CD14-positive monocyte (primary cell): ENCODE data around the gene HOXD10. TPM values are rescaled to one million over a fixed set of nuclear protein-coding genes. Genes with fewer than 3 reads are reported as not detected.
A peak's percentile ranks its signal among the peaks of the same experiment; 100 is the strongest.

Experiments used
- DNase-seq, 3 donors: peaks; one replicate each; pipeline ENCODE4 v3.0.0-alpha.2; 2011 to 2022
- H2AFZ ChIP-seq: 2 replicates; pipeline ENCODE4 v1.6.0; 2012; ENCODE audit warnings: mild to moderate bottlenecking, low read depth, low read length, inconsistent platforms; ENCODE audit not compliant: insufficient read depth, poor library complexity, severe bottlenecking
- H3K27ac ChIP-seq, 2 donors: 1 replicate in 1 of 2; 2 replicates in 1 of 2; pipeline ENCODE4 v1.5.1; 2012 to 2013; ENCODE audit warnings: low read length in 2 of 2, control low read depth in 1 of 2, inconsistent platforms in 1 of 2, low read depth in 1 of 2, mild to moderate bottlenecking in 1 of 2
- H3K27me3 ChIP-seq, 2 donors: one replicate each; pipeline versions ENCODE4 v1.6.0 to v1.6.1; 2011 to 2013; ENCODE audit warnings: low read length in 2 of 2; ENCODE audit not compliant: control insufficient read depth in 2 of 2, insufficient read depth in 2 of 2
- H3K36me3 ChIP-seq, 2 donors: replicated peaks in 1 of 2; 1 replicate in 1 of 2; 2 replicates in 1 of 2; pipeline versions ENCODE4 v1.5.1 to v1.6.1; 2012 to 2013; ENCODE audit warnings: low read length in 2 of 2, control low read depth in 1 of 2, inconsistent platforms in 1 of 2, mild to moderate bottlenecking in 1 of 2; ENCODE audit not compliant: insufficient read depth in 2 of 2, control insufficient read depth in 1 of 2
- H3K4me1 ChIP-seq, 2 donors: 1 replicate in 1 of 2; 2 replicates in 1 of 2; pipeline versions ENCODE4 v1.5.1 to v1.6.1; 2012 to 2013; ENCODE audit warnings: low read length in 2 of 2, control low read depth in 1 of 2, inconsistent platforms in 1 of 2, mild to moderate bottlenecking in 1 of 2, moderate library complexity in 1 of 2; ENCODE audit not compliant: insufficient read depth in 2 of 2, control insufficient read depth in 1 of 2
- H3K4me2 ChIP-seq: replicated peaks from 2 replicates; pipeline ENCODE3; 2012; ENCODE audit warnings: low read length, moderate library complexity, mild to moderate bottlenecking; ENCODE audit not compliant: poor library complexity, severe bottlenecking; ENCODE audit errors: extremely low read depth
- H3K4me3 ChIP-seq, 3 experiments: fragments of 200-600 bp in 1 of 3; sonication (generic) in 1 of 3; replicated peaks in 1 of 3; 1 replicate in 2 of 3; 2 replicates in 1 of 3; pipeline ENCODE4 v1.5.1; 2011 to 2013; ENCODE audit warnings: low read length in 3 of 3, mild to moderate bottlenecking in 3 of 3, control low read depth in 2 of 3, low read depth in 2 of 3, inconsistent platforms in 1 of 3, moderate library complexity in 1 of 3
- H3K79me2 ChIP-seq: 2 replicates; pipeline ENCODE4 v1.6.0; 2012; ENCODE audit warnings: mild to moderate bottlenecking, control low read depth, inconsistent platforms, low read length, moderate library complexity; ENCODE audit not compliant: insufficient read depth
- H3K9ac ChIP-seq: 2 replicates; pipeline ENCODE4 v1.6.0; 2017; ENCODE audit warnings: low read length, mild to moderate bottlenecking; ENCODE audit not compliant: insufficient read depth, poor library complexity, severe bottlenecking
- H3K9me3 ChIP-seq, 2 donors: replicated peaks in 1 of 2; 1 replicate in 1 of 2; 2 replicates in 1 of 2; pipeline versions ENCODE4 v1.5.1 to v1.6.1; 2012 to 2013; ENCODE audit warnings: low read length in 2 of 2, control low read depth in 1 of 2; ENCODE audit not compliant: control insufficient read depth in 1 of 2, insufficient read depth in 1 of 2
- H4K20me1 ChIP-seq: 2 replicates; pipeline ENCODE4 v1.6.0; 2012; ENCODE audit warnings: mild to moderate bottlenecking, low read length, control low read depth, moderate library complexity; ENCODE audit not compliant: insufficient read depth
- H3K27ac Mint-ChIP-seq, 7 donors: one replicate each; pipeline ENCODE4 v1.8.0; 2020; ENCODE audit warnings: mild to moderate bottlenecking in 7 of 7, mixed read lengths in 7 of 7, moderate library complexity in 6 of 7, inconsistent platforms in 2 of 7
- H3K27me3 Mint-ChIP-seq, 3 donors: one replicate each; pipeline ENCODE4 v1.8.0; 2021 to 2022; ENCODE audit warnings: low read depth in 3 of 3, mild to moderate bottlenecking in 3 of 3, mixed read lengths in 3 of 3, moderate library complexity in 3 of 3, inconsistent platforms in 1 of 3
- H3K36me3 Mint-ChIP-seq, 2 donors: one replicate each; pipeline ENCODE4 v1.8.0; 2020; ENCODE audit warnings: mixed read lengths in 2 of 2, inconsistent platforms in 1 of 2, mild to moderate bottlenecking in 1 of 2
- H3K4me1 Mint-ChIP-seq: one replicate; pipeline ENCODE4 v1.8.0; 2020; ENCODE audit warnings: mild to moderate bottlenecking, mixed read lengths
- H3K4me3 Mint-ChIP-seq, 2 donors: one replicate each; pipeline ENCODE4 v1.8.0; 2020; ENCODE audit warnings: mild to moderate bottlenecking in 2 of 2, mixed read lengths in 2 of 2, moderate library complexity in 1 of 2
- H3K9me3 Mint-ChIP-seq, 7 donors: one replicate each; pipeline ENCODE4 v1.8.0; 2020 to 2022; ENCODE audit warnings: mixed read lengths in 7 of 7, mild to moderate bottlenecking in 6 of 7, moderate library complexity in 6 of 7, inconsistent platforms in 2 of 7
- CTCF ChIP-seq: fragments of 200-600 bp; IDR thresholded peaks from one replicate; pipeline ENCODE4 v1.8.0; 2022; ENCODE audit warnings: antibody characterized with exemption, mild to moderate bottlenecking
- WGBS: methylation state at CpG from one replicate; pipeline ENCODE4 v1.1.5; 2013; ENCODE audit warnings: missing lambda C conversion rate; ENCODE audit not compliant: insufficient coverage; 5-methylcytosine and 5-hydroxymethylcytosine counted together
- intact Hi-C, 2 donors: fragments of 100-400 bp; cut with micrococcal nuclease; formaldehyde crosslinking; loops; one replicate each; pipeline versions ENCODE4 v1.15.0 to v1.15.1; 2023
- polyA plus RNA-seq, 3 donors: library from polyadenylated mRNA; depleted of rRNA in 1 of 3; unstranded in 2 of 3; stranded (reverse) in 1 of 3; fragments of 300-500 nt in 2 of 3; fragments of >200 nt in 1 of 3; fragmentation: Illumina TruSeq in 2 of 3; gene quantifications; 1 replicate in 2 of 3; 2 replicates in 1 of 3; pipeline ENCODE4 v1.2.3, GENCODE V29; 2012 to 2021

The HOXD10 gene
- polyA plus RNA-seq, 3 donors = not detected

GRCh38 chr2:176076063-176076462 is 40.5 kb upstream of the HOXD10 start:
- H3K4me3 ChIP-seq = no peak overlapping the region
- Mint-ChIP-seq H3K27me3 (peaks cover 84 to 95% (median 91%) of the 10 kb centered on the region in 3 donors), H3K36me3 (peaks cover 4 to 12% of the 10 kb centered on the region in 2 donors), H3K4me3 (peak overlapping the region in 1 of 2 donors; percentile 76), H3K4me1 (peaks cover 23% of the 10 kb centered on the region), H3K9me3 (peaks cover 9 to 42% (median 27%) of the 10 kb centered on the region in 7 donors), H3K27ac (no peak overlapping the region)
- no peaks in the 10 kb centered on the region for H3K79me2 ChIP-seq
- H3K9me3 ChIP-seq = peaks cover 10 to 61% of the 10 kb centered on the region in 2 donors
- WGBS = 14% methylated on average over 4 of the region's 7 CpGs
- intact Hi-C loops = loop anchor here in 1 of 2 donors (5.0 kb wide), 1 partner anchor 36 kb away; no protein-coding TSS in a partner anchor
- H4K20me1 ChIP-seq = no peaks in the 10 kb centered on the region
- TF ChIP-seq CTCF = no peak
- H3K36me3 ChIP-seq = no peaks in the 10 kb centered on the region
- no peak overlapping the region for H3K4me2 ChIP-seq
- H3K27ac ChIP-seq = no peak overlapping the region
- H3K9ac ChIP-seq = no peak overlapping the region
- peaks cover 0 to 15% of the 10 kb centered on the region in 2 donors for H3K4me1 ChIP-seq
- no peak for DNase-seq
- peaks cover 91 to 96% of the 10 kb centered on the region in 2 donors for H3K27me3 ChIP-seq
- H2AFZ ChIP-seq = no peak overlapping the region

- Histone ChIP-seq H3K36me3 (no peaks in the 10 kb centered on the region), H3K27ac (no peak overlapping the region), H3K9me3 (peaks cover 10 to 66% of the 10 kb centered on the region in 2 donors), H4K20me1 (no peaks in the 10 kb centered on the region), H3K4me1 (peaks cover 0 to 15% of the 10 kb centered on the region in 2 donors), H2AFZ (no peak overlapping the region), H3K4me2 (no peak overlapping the region), H3K9ac (no peak overlapping the region), H3K4me3 (no peak overlapping the region), H3K27me3 (peaks cover 91 to 96% of the 10 kb centered on the region in 2 donors), H3K79me2 (no peaks in the 10 kb centered on the region)
- Mint-ChIP-seq H3K27ac (no peak overlapping the region), H3K27me3 (peaks cover 84 to 95% (median 91%) of the 10 kb centered on the region in 3 donors), H3K4me3 (peak overlapping the region in 1 of 2 donors; percentile 76), H3K36me3 (peaks cover 8 to 15% of the 10 kb centered on the region in 2 donors), H3K9me3 (peaks cover 10 to 45% (median 35%) of the 10 kb centered on the region in 7 donors), H3K4me1 (peaks cover 24% of the 10 kb centered on the region)
- intact Hi-C loops = loop anchor here in 1 of 2 donors (5.0 kb wide), 1 partner anchor 36 kb away; no protein-coding TSS in a partner anchor
- TF ChIP-seq CTCF = no peak
- no peak for DNase-seq
- WGBS = no CpG with 5 or more reads among the region's 2 CpGs
Measured at GRCh38 chr2:176076796-176077195, 39.8 kb upstream of the HOXD10 start.
